ENCODE results near the gene DLL1.
A peak's percentile ranks its signal among the peaks of the same experiment; 100 is the strongest.

Gene DLL1

DNA sequence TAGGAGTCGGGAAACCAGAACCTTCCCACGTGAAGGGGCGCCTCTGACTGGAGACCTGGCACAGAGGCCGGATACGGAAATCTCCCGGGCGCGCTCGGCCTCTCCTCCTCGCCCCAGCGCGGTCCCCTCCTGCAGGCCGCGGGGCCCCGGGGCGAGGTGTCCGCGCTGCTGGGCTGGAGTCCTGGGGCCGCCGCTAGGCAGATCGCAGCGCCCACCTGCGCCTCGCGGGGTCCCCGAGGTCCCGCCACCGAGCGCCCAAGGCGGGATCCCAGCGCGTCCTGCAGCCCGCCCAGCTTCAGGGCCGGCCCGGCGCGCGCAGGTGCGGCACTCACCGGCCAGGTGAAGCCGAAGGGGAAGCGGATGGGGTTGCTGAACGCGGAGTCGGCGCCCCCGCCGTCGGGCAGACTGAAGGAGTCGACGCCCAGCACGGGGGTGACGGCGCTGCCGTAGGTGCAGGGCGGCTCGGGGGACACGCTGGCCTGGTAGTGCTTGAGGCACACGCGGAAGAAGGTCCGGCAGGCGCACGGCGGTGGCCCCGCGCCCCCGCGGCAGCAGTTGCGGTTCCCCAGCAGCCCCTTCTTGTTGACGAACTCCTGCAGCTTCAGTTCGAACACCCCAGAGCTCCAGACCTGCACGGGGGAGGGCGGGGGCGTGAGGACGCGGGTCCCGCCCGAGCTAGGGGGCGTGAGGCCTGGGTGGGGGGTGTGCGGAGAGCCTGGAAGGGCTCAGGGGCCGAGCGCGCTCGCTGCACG is 1.5 kb downstream of the DLL1 start:
- no peaks in the 10 kb centered on the region for H3K36me3 ChIP-seq (ENCODE audit: control insufficient read depth, insufficient read depth, low read length)
- H3K27ac ChIP-seq (ENCODE audit: insufficient read depth, low read length, poor library complexity, severe bottlenecking) = no peak overlapping the region
- no peak for DNase-seq
- H3K9me3 ChIP-seq (ENCODE audit: control insufficient read depth, low read length) = no peaks in the 10 kb centered on the region
- peaks cover 40% of the 10 kb centered on the region for H3K4me1 ChIP-seq (ENCODE audit: control insufficient read depth, insufficient read depth, low read length, poor library complexity, severe bottlenecking)
- H3K4me3 ChIP-seq (ENCODE audit: insufficient read depth, low read depth, low read length, poor library complexity, severe bottlenecking) = peak overlapping the region; percentile 88
- H3K27me3 ChIP-seq (replicated peaks; ENCODE audit: control insufficient read depth, insufficient read depth, low read length, poor library complexity, severe bottlenecking) = peaks cover 24% of the 10 kb centered on the region

- no peak for DNase-seq
- Histone ChIP-seq H3K9me3 (ENCODE audit: control insufficient read depth, low read length) (no peaks in the 10 kb centered on the region), H3K27me3 (replicated peaks; ENCODE audit: control insufficient read depth, insufficient read depth, low read length, poor library complexity, severe bottlenecking) (peaks cover 24% of the 10 kb centered on the region), H3K27ac (ENCODE audit: insufficient read depth, low read length, poor library complexity, severe bottlenecking) (no peak overlapping the region), H3K36me3 (ENCODE audit: control insufficient read depth, insufficient read depth, low read length) (no peaks in the 10 kb centered on the region), H3K4me1 (ENCODE audit: control insufficient read depth, insufficient read depth, low read length, poor library complexity, severe bottlenecking) (peaks cover 40% of the 10 kb centered on the region), H3K4me3 (ENCODE audit: insufficient read depth, low read depth, low read length, poor library complexity, severe bottlenecking) (peak overlapping the region; percentile 88)
Observed at GRCh38 chr6:170288852-170289179, 2.1 kb downstream of the DLL1 start.

DNA sequence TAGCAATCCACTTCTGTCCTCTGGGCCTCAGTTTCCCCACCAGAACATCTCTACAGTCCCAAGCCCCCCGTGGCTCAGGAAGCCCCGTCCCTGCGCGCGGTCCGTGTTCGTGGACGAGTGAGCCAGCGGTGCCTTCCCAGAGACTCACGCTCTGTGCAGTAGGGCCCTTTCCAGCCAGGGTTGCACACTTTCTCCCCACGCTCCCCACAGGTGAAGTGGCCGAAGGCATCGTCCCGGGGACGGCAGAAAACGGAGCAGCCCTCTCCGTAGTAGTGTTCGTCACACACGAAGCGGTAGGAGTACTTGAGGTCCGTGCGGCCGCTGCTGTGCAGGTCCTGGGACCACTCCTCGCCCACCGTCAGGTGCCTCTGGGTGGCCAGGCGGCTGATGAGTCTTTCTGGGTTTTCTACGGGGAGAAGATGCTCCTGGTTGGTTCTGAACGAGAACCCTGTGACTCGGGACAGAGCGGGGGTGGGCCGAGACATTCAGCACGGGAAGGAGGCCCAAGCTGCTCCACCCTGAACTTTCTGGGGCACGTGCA is 2.7 kb downstream of the DLL1 start:
- DNase-seq = no peak
- Histone ChIP-seq H3K27me3 (replicated peaks; ENCODE audit: control insufficient read depth, insufficient read depth, low read length, poor library complexity, severe bottlenecking) (peaks cover 24% of the 10 kb centered on the region), H3K4me3 (ENCODE audit: insufficient read depth, low read depth, low read length, poor library complexity, severe bottlenecking) (no peak overlapping the region), H3K27ac (ENCODE audit: insufficient read depth, low read length, poor library complexity, severe bottlenecking) (no peak overlapping the region), H3K9me3 (ENCODE audit: control insufficient read depth, low read length) (no peaks in the 10 kb centered on the region), H3K36me3 (ENCODE audit: control insufficient read depth, insufficient read depth, low read length) (no peaks in the 10 kb centered on the region), H3K4me1 (ENCODE audit: control insufficient read depth, insufficient read depth, low read length, poor library complexity, severe bottlenecking) (peaks cover 40% of the 10 kb centered on the region)

DNA sequence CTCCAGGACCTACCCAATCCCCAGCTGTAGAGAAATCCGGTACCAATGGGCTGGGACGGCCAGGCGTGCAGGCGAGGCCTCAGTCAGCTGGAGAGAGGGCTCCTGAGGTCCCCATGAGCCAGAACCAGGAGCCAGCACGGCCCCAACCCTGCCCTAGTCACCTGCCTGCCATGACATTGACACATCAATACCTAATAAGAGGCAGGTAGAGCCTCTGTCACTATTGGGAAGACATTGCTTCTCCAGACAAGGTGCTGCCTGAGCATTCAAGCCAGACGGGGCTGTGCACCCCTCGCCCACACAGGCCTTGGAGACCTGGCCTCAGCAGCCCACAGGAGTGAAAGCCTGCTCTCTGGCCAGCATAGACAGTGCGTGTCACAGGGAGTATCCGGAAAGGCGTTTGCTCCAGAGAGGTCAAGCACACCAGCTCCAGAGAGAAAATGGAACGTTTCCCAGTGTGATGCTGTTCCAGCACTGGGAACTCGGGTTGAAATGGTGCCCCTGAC is 3.5 kb downstream of the DLL1 start:
- no peaks in the 10 kb centered on the region for H3K36me3 ChIP-seq (ENCODE audit: control insufficient read depth, insufficient read depth, low read length)
- no peaks in the 10 kb centered on the region for H3K9me3 ChIP-seq (ENCODE audit: control insufficient read depth, low read length)
- H3K27ac ChIP-seq (ENCODE audit: insufficient read depth, low read length, poor library complexity, severe bottlenecking) = no peak overlapping the region
- peaks cover 23% of the 10 kb centered on the region for H3K27me3 ChIP-seq (replicated peaks; ENCODE audit: control insufficient read depth, insufficient read depth, low read length, poor library complexity, severe bottlenecking)
- DNase-seq = no peak
- H3K4me3 ChIP-seq (ENCODE audit: insufficient read depth, low read depth, low read length, poor library complexity, severe bottlenecking) = no peak overlapping the region
- H3K4me1 ChIP-seq (ENCODE audit: control insufficient read depth, insufficient read depth, low read length, poor library complexity, severe bottlenecking) = peaks cover 33% of the 10 kb centered on the region

GRCh38 chr6:170286934-170287265 is 4.0 kb downstream of the DLL1 start:
- H3K4me3 ChIP-seq (ENCODE audit: insufficient read depth, low read depth, low read length, poor library complexity, severe bottlenecking) = no peak overlapping the region
- H3K9me3 ChIP-seq (ENCODE audit: control insufficient read depth, low read length) = no peaks in the 10 kb centered on the region
- H3K36me3 ChIP-seq (ENCODE audit: control insufficient read depth, insufficient read depth, low read length) = no peaks in the 10 kb centered on the region
- H3K27me3 ChIP-seq (replicated peaks; ENCODE audit: control insufficient read depth, insufficient read depth, low read length, poor library complexity, severe bottlenecking) = peaks cover 19% of the 10 kb centered on the region
- peaks cover 27% of the 10 kb centered on the region for H3K4me1 ChIP-seq (ENCODE audit: control insufficient read depth, insufficient read depth, low read length, poor library complexity, severe bottlenecking)
- no peak overlapping the region for H3K27ac ChIP-seq (ENCODE audit: insufficient read depth, low read length, poor library complexity, severe bottlenecking)
- DNase-seq = no peak

DNA sequence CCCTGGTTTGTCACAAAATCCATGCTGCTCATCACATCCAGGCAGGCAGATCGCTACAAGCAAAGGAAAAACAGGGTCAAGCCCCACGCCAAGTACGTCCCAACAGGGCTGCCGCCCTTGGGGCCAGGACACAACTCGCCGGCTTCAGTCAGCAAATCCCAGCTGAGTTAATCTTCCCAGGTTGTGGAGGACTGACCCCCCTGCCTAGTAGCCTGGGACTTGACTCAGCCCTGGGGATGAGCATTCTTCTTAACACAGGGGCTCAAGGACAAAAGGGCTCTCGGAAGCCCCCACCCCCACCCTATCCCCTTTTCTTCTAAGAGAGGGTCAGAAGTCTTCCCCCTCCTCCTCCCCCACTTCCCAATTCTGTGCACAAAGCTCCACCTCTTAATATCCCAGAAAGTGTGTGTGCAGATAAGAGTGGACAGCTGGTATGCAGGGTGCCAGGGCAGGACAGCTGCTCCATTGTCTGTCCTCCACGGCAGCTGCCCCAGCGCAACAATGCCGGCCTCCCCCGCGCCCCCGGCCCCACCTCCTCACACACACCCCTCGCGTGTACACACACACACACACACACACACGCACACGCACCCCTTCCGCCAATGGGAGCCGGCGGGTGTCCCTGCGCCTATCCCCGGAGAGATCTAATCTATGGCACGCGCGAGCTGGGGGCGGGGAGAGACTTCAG is 4.5 kb downstream of the DLL1 start:
- Histone ChIP-seq H3K27me3 (replicated peaks; ENCODE audit: control insufficient read depth, insufficient read depth, low read length, poor library complexity, severe bottlenecking) (peaks cover 17% of the 10 kb centered on the region), H3K9me3 (ENCODE audit: control insufficient read depth, low read length) (no peaks in the 10 kb centered on the region), H3K36me3 (ENCODE audit: control insufficient read depth, insufficient read depth, low read length) (no peaks in the 10 kb centered on the region), H3K4me3 (ENCODE audit: insufficient read depth, low read depth, low read length, poor library complexity, severe bottlenecking) (no peak overlapping the region), H3K27ac (ENCODE audit: insufficient read depth, low read length, poor library complexity, severe bottlenecking) (no peak overlapping the region), H3K4me1 (ENCODE audit: control insufficient read depth, insufficient read depth, low read length, poor library complexity, severe bottlenecking) (peaks cover 22% of the 10 kb centered on the region)
- no peak for DNase-seq

- Histone ChIP-seq H3K36me3 (ENCODE audit: control insufficient read depth, insufficient read depth, low read length) (no peaks in the 10 kb centered on the region), H3K4me3 (ENCODE audit: insufficient read depth, low read depth, low read length, poor library complexity, severe bottlenecking) (no peak overlapping the region), H3K4me1 (ENCODE audit: control insufficient read depth, insufficient read depth, low read length, poor library complexity, severe bottlenecking) (peaks cover 20% of the 10 kb centered on the region), H3K9me3 (ENCODE audit: control insufficient read depth, low read length) (no peaks in the 10 kb centered on the region), H3K27ac (ENCODE audit: insufficient read depth, low read length, poor library complexity, severe bottlenecking) (no peak overlapping the region), H3K27me3 (replicated peaks; ENCODE audit: control insufficient read depth, insufficient read depth, low read length, poor library complexity, severe bottlenecking) (peaks cover 17% of the 10 kb centered on the region)
- no peak for DNase-seq
Observed at GRCh38 chr6:170285482-170285881, 5.4 kb downstream of the DLL1 start.

GRCh38 chr6:170284866-170285469 is 5.9 kb downstream of the DLL1 start:
- Histone ChIP-seq H3K27ac (ENCODE audit: insufficient read depth, low read length, poor library complexity, severe bottlenecking) (no peak overlapping the region), H3K4me3 (ENCODE audit: insufficient read depth, low read depth, low read length, poor library complexity, severe bottlenecking) (no peak overlapping the region), H3K4me1 (ENCODE audit: control insufficient read depth, insufficient read depth, low read length, poor library complexity, severe bottlenecking) (peaks cover 19% of the 10 kb centered on the region), H3K27me3 (replicated peaks; ENCODE audit: control insufficient read depth, insufficient read depth, low read length, poor library complexity, severe bottlenecking) (peaks cover 17% of the 10 kb centered on the region), H3K36me3 (ENCODE audit: control insufficient read depth, insufficient read depth, low read length) (no peaks in the 10 kb centered on the region), H3K9me3 (ENCODE audit: control insufficient read depth, low read length) (no peaks in the 10 kb centered on the region)
- DNase-seq = no peak

- no peak overlapping the region for H3K27ac ChIP-seq (ENCODE audit: insufficient read depth, low read length, poor library complexity, severe bottlenecking)
- no peak for DNase-seq
- H3K27me3 ChIP-seq (replicated peaks; ENCODE audit: control insufficient read depth, insufficient read depth, low read length, poor library complexity, severe bottlenecking) = peaks cover 15% of the 10 kb centered on the region
- H3K36me3 ChIP-seq (ENCODE audit: control insufficient read depth, insufficient read depth, low read length) = no peaks in the 10 kb centered on the region
- H3K9me3 ChIP-seq (ENCODE audit: control insufficient read depth, low read length) = no peaks in the 10 kb centered on the region
- peaks cover 12% of the 10 kb centered on the region for H3K4me1 ChIP-seq (ENCODE audit: control insufficient read depth, insufficient read depth, low read length, poor library complexity, severe bottlenecking)
- H3K4me3 ChIP-seq (ENCODE audit: insufficient read depth, low read depth, low read length, poor library complexity, severe bottlenecking) = no peak overlapping the region
Observed at GRCh38 chr6:170284126-170284773, 6.6 kb downstream of the DLL1 start.

Measured in effector memory CD4-positive, alpha-beta T cell (primary cell).